ENCODE data around the gene KIAA0753. TPM values are rescaled to one million over a fixed set of nuclear protein-coding genes. Genes with fewer than 3 reads are reported as not detected.

Gene KIAA0753
- total and polyA plus RNA-seq, 9 of the 15 experiments (the other 6 are each of a cell fraction or from before 2014, with no cell fraction given) = 2.0 to 9.0 (median 6.9) TPM

GRCh38 chr17:6636616-6637457 lies 3.7 kb downstream of the KIAA0753 start (continued):
- TF ChIP-seq FUS (optimal IDR thresholded peaks at IDR 0.05; ENCODE audit: low read depth, low read length) (no peak), HEY1 (CRISPR knock-in tag; IDR thresholded peaks at IDR 0.05; ENCODE audit: borderline replicate concordance) (no peak)

- Histone ChIP-seq H3K9ac (ENCODE audit: insufficient read depth in 1 of 2, low read depth in 2 of 2, low read length in 2 of 2) (no peak overlapping the region; a peak in 1 of 4 replicates), H2AFZ (ENCODE audit: low read depth, low read length) (no peak overlapping the region), H3K79me2 (ENCODE audit: control insufficient read depth, insufficient read depth, low read length) (peaks cover 21% of the 10 kb centered on the region; the same call in 2 of the 3 replicates), H3K4me2 (ENCODE audit: insufficient read depth, low read length) (no peak overlapping the region), H3K27ac (ENCODE audit: extremely low read depth, low read depth, low read length) (no peak overlapping the region), H3K9me3 (replicated peaks; ENCODE audit: control insufficient read depth, insufficient read depth, low read depth, low read length) (no peaks in the 10 kb centered on the region), H3K36me3 (ENCODE audit: control insufficient read depth, insufficient read depth, low read length) (peaks cover 31% of the 10 kb centered on the region), H3K4me3 (no peak overlapping the region), H3K9me1 (ENCODE audit: control insufficient read depth, insufficient read depth, low read length) (no peaks in the 10 kb centered on the region), H3K4me1 (replicated peaks in 1 of 2; ENCODE audit: control insufficient read depth in 2 of 2, insufficient read depth in 2 of 2, low read length in 2 of 2) (peaks cover 8 to 42% of the 10 kb centered on the region in 2 experiments; a peak in 4 of 5 replicates), H4K20me1 (replicated peaks; ENCODE audit: control insufficient read depth, insufficient read depth, low read length) (no peaks in the 10 kb centered on the region), H3K27me3 (ENCODE audit: control insufficient read depth in 2 of 2, insufficient read depth in 2 of 2, low read length in 2 of 2) (no peaks in the 10 kb centered on the region)
- POLR2A ChIA-PET = interaction anchor here (1.3 kb wide), 1 partner anchor 12 kb away, joined by 3 read pairs; no protein-coding TSS in a partner anchor
- WGBS (ENCODE audit: insufficient coverage, low coverage, missing lambda C conversion rate) = 100% methylated on average over 2 of the region's 2 CpGs
- BruUV-seq (replicated peaks) = no TSS peak
- ATAC-seq (no peak), FAIRE-seq (no peak), DNase-seq (ENCODE audit: extremely low read depth in 1 of 4, low spot score in 3 of 4) (no peak)
- CTCF ChIA-PET (ENCODE audit: low intra/inter-chr PET ratio) = no interaction called here
- in situ Hi-C loops (cut with MboI) = no loop called here
- intact Hi-C loops (cut with micrococcal nuclease) = no loop called here
- TF ChIP-seq ZNF407 (IDR thresholded peaks at IDR 0.05; ENCODE audit: low read depth) (no peak), E2F3 (CRISPR knock-in tag; IDR thresholded peaks at IDR 0.05) (no peak), ZBTB5 (IDR thresholded peaks at IDR 0.05) (no peak), POLR2B (IDR thresholded peaks at IDR 0.05; ENCODE audit: low read depth, partially characterized antibody) (no peak), SNAPC5 (CRISPR knock-in tag; IDR thresholded peaks at IDR 0.05) (no peak)
These were observed 4.4 kb downstream of the KIAA0753 start for GRCh38 chr17:6636105-6636504.

Data from K562 (cell line).